HG03280 (cell line): Measurements from ENCODE around the gene SMCHD1.
A peak's percentile ranks its signal among the peaks of the same experiment; 100 is the strongest.

Experiments
- ATAC-seq: cut with Tn5 transposase; IDR thresholded peaks from one replicate; pipeline ENCODE4 v1.9.1; 2021; ENCODE audit warnings: mild to moderate bottlenecking, moderate library complexity; ENCODE audit not compliant: unreplicated experiment

The SMCHD1 gene

DNA sequence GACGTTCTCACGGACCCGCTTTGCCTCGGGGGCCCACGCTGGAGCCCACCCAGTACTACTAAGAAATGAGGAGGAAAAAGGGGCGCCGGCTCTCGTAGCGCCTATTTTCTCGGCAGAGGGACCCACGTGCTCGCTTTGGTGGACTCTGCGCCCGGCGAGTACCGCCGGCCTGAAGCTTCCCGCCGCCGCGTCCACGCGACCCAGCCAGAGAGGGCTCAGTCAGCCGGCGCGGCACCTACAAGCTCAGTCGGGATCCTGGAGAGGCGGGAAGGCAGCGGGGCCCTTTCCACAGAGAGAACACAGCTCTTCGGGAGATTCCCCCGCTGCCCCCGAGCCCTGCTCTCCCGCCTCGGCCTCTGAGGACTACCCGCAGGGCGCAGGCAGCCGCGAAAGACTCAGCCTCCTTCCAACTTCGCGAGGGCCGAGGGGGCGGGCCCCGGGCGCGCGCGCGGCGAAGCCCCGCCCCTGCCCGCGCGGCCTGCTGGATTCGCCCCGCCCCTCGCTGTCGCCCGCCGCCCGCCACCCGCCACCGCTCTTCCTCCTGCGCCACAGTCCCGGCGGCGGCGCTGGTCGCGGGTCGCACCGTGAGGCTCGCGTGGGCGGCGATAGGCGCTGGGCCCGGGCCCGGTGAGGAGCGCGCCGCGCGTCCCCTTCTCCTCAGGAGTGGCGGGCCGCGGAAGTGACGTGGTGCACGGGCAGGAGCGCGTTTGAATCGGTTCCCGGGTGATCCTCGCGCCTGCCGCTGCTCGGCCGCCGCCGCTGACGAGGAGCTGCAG is at the start of gene SMCHD1:
Gene SMCHD1 (plus strand): TSS at position 549 of the 776 bp plus-strand sequence. CDS start 350 bp downstream, outside the sequence.
- ATAC-seq = peak; percentile 72

DNA sequence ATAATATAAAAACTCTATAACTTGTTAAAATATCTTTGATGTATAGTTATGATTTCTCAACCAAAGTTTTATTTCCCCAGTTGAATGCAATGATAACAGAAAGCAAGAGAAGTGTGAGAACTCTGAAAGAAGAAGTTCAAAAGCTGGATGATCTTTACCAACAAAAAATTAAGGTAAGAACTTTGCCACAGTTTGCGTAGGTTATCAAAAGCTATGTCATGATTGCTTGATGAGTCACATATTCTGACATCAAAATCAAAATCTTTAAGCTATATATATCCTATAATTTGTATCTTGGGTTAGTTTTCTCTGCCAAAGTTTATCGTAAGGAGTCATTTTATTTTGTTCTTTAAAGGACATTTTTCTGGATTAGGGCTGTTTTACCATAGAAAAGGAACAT is 49.2 kb upstream of the SMCHD1 start:
- no peak for ATAC-seq

DNA sequence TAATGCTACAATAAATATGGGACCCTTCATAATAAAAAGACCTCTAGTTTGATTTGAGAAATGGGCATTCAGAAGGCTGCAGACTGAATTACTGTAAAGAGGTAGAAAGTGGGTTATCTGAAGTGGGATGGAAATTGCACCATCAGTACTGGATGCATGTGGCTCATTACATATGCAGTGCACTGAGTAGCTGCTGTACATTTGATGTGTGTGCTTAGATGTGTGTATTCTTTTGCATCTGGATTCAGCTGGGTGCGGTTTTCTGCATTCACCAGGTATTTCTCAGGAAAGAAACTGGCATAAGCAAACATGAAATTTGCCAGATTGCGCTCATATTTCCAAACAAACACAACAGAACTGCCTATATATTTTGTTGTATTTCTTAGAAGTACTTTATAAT is 45.9 kb upstream of the SMCHD1 start:
- ATAC-seq = no peak

DNA sequence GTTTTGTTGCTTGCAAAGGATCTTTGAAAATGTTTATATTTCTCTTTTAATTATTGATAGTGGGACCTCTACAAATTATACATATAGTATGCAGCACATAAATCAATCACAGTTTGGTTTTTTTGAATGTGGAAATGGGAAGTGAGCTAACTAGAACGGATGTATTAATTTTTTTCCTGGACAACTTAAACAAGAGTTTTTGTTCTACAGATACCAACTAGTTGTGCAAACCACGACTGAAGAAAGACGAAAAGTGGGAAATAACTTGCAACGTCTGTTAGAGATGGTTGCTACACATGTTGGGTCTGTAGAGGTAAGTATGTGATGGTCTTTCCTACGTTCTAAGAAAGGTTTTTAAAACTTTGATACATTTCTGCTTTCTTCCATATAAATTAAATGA is 45.0 kb upstream of the SMCHD1 start:
- ATAC-seq = no peak

DNA sequence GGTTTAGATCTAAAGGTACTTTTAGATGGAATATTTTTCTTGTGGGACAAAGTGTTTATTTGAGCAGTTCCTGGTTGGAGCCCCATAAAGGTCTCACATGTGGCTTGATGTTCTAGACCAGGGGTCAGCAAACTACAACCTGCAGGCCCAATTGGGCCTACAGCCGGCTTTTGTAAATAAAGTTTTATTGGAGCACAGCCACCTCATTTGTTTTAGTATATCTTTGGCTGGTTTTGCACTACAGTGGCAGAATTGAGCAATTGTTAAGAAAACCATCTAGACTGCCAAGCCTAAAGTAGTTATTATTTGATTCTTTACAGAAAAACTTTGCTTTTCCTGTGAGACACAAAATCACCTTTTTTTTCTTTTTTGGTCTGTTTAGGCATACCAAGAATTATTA is 42.5 kb upstream of the SMCHD1 start:
- ATAC-seq = no peak

DNA sequence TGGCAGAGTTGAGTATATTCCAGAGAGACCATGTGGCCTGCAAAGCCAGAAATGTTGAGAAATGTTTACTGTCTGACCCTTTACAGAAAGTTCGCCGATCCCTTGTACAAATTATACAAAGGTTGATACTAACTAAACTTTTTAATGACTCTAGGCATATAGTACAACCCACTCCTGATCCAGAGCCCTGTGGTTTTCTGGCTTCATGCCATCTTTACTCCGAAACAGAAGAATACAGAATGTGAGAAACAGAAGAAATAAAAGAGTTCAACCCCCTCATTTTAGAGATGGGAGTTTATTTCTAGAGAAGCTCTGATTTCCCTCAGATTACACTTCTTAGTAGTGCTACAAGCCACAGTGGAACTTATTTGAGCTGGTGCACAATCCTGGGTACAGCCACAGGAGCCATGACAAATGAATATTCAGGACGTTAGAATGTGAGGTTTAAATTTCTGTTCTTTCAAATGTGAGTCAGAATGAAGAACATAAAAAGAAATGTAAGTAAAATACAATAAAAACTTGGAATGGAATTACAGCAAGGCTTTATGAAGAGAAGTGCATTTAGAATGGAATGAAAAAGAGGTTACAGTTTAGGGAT is 38.0 kb upstream of the SMCHD1 start:
- ATAC-seq = no peak

DNA sequence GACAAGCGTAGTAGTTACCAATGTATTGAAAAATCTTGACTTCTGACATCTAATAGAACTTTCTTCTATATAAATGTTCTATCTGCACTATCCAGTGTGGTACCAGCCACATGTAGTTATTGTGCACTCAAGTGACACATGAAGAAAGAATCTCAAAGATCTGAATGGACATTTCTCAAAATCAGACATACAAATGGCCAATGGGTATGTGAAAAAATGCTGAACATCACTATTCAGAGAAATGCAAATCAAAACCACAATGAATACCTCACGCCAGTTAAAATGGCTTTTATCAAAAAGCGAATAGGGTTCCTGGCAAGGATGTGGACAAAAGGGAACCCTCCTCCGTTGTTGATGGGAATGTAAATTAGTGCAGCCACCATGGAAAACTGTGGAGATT is 37.5 kb upstream of the SMCHD1 start:
- no peak for ATAC-seq

DNA sequence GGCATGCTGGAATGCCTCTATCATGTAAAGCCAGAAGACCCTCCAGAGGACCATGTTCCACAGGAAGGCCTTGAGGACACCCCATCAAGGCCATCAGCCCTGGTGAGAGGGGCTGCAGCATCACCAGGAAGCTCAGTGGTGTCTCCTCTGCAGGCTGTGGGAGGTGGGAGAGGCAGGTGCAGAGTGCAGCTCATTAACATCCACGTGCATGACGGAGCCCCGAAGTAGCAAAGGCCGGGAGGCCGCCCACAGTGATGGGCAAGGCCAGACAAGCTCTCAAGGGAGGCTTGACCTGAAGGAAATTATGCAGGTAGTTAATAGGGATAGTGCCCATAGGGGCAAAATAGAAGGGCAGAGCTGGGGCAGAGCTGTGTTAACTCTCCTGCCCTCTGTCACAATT is 30.3 kb upstream of the SMCHD1 start:
- ATAC-seq = no peak

DNA sequence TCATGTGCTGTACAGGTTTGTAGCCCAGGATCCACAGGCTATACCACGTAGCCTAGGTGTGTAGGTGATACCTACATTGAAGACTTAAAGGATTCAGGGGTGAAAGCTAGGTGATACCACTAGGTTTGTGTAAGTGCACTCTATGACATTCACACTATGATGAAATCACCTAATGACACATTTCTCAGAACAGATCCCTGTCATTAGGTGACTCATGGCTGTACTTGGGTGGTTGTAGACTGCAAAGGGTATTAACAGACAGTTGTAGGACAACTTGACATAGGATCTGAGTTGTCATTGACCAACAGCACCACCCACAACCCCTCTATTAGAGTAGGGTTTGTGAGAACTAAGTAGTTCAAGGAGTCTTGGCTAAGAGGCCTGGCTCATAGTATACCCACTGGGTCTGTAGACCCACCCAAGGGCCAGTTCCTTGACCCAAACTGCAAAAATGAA is 27.7 kb upstream of the SMCHD1 start:
- ATAC-seq = peak; percentile 86

DNA sequence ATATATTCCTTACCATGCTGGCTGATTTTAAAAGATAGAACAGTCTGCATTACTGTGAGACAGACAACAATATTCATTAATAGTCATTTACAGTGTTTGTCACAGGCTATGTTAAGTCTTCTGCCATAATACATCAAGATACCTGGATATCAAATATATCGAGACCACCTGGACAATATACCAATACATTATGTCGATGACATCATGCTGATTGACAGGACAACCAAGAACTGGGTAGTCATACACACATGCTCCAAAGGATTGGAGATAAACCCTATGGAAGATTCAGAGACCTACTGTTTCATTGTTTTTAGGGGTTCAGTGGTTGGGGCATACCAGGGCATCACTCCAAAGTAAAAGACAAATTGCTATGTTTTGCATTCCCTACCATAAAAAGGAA is 26.5 kb upstream of the SMCHD1 start:
- ATAC-seq = no peak

DNA sequence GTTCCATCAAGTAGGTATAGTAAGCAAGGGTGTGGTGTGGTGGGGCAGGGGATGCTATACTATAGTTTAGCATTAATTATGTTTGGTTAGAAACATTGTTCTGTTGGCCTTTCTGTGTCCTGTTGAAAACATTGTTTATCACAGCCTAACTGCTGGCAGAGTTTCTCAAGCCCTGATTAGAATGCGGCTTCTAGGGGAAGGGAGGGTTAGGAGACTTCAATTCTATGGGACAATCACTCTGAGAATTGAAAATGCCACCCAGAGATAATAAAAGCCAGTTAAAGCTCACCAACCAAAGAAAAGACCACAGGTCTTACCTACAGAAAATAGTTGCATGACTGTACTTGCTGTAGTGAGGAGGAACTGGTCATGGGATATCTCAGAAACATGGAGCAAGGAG is 19.9 kb upstream of the SMCHD1 start:
- ATAC-seq = no peak

DNA sequence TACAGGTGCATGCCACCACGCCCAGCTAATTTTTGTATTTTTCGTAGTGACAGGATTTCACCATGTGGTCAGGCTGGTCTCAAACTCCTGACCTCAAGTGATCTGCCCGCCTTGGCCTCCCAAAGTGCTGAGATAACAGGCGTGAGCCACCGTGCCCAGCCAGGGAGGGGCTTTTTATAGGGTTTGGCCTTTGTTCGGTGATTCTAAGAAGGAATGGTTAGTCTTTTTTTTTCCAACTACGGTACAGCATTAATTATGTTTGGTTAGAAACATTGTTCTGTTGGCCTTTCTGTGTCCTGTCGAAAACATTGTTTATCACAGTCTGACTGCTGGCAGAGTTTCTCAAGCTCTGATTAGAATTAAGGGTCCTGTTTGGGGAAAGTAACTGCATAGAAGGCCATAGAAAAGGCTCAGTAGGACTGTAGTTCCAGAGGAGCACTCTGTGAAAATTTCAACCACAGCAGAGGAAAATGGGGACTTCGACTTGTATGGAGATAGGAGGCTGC is 19.3 kb upstream of the SMCHD1 start:
- no peak for ATAC-seq

DNA sequence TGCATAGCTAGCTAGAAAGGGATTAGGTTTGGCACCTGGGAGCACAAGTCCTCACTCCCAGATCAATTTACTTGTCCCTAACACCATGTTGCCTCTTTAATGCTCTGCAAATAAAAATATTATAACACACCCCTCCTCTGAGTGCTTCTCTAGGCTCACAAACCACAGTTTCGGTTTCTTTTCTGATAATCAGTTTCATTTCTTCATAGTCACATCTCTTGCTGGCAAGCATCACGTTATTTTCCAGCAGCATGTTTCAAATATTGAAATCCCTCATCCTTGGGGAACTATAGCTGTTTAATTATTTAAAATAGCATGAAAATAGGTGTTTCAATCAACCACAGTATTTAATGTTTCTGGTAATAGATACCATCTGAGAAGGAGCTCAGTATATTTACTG is 13.9 kb upstream of the SMCHD1 start:
- peak; percentile 70 for ATAC-seq

DNA sequence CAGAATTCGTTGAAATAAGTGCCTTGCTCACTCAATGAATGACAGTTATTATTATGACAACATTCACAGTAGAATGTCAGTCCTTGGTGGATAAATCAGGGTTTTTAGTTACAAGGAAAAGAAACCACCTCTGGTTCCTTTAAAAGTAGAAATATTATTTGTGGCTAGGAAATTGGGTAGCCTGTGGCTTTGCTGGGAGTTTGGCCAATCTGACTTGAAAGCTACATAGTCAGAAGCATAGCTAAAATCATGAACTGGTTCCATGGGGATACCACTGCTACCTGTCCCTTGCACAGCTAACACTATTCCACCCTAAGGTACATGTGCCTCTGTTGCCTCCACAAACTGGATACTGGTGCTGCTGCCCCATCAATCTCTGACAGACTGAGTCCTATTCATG is 12.8 kb upstream of the SMCHD1 start:
- no peak for ATAC-seq

DNA sequence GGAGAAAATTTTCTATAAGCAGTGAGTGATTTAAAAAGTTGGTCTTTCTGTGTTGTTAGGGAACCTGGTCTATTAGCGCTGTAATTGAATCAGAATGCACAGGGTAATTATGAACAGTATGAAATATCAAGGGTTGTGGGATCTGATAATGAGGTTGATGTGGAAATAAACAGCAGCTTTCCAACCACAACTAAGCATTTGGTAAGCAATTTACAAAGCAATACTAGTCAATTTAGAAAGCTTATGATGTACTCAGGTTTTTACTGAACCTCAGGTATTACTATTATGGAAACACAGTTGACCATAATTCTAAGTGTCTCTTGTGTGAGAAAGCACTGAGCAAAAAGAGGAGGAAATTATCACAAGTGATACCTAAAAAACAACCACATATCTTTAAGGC is 11.0 kb upstream of the SMCHD1 start:
- no peak for ATAC-seq

DNA sequence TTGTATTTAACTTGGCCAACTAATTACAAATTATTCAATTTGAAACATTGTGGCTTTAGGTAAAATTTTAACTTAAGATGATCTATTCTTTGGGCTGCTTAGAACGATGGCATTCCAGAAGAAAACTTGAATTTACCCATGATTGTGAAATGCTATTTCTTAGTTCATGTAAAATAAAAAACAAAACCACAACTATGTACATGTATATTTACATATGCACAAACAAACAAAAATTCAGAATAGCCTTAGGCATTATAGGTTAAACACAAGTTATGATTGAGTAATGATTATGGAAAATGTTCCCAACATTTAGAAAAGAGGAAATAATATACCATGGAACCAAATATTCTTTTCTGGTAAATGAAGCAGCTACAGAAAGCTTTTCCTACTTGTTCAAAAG is 3.5 kb upstream of the SMCHD1 start:
- ATAC-seq = no peak

DNA sequence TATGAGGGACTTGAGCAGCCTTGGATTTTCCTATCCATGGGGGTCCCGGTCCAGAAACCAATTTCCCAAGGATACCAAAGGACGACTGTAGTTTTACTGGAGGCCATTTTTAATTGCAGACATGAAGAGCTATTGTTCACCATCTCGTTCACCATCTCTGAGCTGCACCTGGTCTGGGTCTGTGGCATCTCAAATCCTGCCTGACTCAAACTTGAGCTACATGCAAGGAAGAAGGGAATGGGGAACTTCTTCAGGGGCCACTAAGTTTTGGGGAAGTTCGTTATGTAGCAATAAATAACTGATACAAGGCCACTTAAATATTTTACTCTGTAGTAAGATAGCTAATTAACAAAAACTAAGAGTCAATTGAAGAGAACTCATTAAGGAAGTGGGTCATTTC is 2.1 kb upstream of the SMCHD1 start:
- no peak for ATAC-seq

DNA sequence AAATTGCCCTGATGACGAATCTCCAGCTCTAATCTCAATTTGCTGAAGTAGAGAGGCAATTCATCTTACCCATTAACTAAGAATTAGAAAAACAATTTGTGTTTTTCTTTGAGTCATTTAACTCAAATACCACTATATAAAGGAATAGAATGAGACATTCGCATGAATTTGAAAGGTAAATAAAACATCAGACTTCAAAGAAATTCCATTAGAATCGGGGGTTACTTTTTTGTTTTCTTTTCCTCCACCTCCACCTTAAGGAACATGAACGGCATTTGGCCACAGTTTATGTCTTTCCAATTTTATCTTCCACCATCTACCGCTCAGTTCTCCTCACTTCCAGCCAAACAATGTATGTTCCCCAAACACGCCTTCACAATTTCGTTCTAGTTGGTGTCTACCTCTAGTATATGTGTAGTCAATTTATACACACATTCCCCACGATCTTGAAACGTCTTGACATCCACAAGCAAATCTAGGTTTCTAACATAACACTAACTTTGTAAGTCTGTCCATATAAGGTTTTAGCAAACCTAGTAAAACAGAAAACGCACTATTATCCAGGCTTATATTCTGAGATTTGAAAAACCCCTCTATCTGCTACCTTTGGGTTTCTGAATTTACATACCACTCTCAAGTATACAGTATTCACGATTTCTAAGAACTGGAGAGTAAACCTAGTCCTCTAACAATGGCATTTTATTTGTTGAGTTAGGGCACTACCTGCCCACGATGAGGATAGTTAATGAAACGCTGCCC is 1.2 kb upstream of the SMCHD1 start:
- no peak for ATAC-seq

DNA sequence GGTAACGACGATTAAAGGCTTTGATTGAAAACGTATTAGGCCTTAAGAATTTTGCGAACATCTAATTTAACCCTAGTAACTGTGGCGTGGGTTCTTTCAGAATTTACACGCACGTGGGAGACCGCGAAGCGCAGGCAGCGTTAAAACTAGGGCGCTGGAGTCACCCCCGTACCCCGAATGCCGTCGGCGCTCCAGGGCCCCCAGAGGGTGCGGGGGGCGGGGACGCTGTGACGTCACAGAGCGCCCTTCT is 673 bp upstream of the SMCHD1 start:
- peak; percentile 33 for ATAC-seq

DNA sequence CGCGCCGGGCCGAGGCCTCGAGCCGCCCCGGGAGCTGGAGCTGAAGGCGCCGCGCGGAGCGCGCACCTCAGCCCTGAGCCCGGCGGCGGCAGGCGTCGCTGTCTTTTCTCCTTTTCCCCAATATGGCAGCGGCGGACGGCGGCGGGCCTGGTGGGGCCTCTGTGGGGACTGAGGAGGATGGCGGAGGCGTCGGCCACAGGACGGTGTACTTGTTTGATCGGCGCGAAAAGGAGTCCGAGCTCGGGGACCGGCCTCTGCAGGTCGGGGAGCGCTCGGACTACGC is 369 bp downstream of the SMCHD1 start:
- ATAC-seq = no peak

DNA sequence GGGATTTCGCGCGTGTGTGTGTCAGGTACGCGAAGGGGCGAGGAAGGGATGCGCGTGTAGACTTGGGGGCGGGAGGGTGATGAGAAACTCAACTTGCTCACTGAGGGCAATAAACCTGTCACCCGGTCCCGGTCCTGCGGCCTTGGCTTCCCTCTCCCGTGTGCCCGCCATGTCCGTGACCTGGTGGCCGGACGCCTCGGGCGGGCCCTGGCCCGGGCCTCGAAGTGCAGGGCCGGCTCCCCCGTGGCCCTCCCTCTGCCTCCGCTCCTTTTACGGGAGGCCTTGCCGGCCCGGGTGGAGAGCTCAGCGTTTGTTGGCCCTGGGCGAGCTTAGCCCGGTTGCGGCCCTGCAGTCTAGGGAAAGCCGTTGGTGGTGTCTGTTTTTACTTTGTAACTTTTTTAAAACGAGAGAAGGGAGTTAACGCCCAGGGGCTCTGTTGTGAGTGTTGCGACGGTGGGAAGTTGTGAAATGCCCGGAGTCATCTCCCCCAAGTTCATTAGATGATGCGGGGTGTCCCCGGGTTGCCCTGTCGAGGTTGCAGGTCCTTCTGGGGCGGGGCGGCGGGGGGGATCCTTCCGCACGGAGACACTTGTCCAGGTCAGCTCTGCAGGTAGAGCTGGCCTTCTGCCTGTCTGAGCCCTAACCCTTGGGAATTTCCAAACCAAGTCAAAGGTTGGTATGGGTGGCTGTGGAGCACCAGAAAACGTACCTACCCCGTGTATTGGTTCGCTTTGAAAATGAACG is 883 bp downstream of the SMCHD1 start:
- peak; percentile 12 for ATAC-seq
